SH-SY5Y (cell line): Measurements from ENCODE around the gene EGFLAM.

Experiments
- GATA2 ChIP-seq: IDR thresholded peaks from 2 replicates; pipeline ENCODE4 v1.6.1; 2011; ENCODE audit warnings: mild to moderate bottlenecking, low read depth, low read length
- GATA3 ChIP-seq: IDR thresholded peaks from 2 replicates; pipeline ENCODE4 v1.6.1; 2011; ENCODE audit warnings: low read depth, mild to moderate bottlenecking, low read length, moderate library complexity

DNA sequence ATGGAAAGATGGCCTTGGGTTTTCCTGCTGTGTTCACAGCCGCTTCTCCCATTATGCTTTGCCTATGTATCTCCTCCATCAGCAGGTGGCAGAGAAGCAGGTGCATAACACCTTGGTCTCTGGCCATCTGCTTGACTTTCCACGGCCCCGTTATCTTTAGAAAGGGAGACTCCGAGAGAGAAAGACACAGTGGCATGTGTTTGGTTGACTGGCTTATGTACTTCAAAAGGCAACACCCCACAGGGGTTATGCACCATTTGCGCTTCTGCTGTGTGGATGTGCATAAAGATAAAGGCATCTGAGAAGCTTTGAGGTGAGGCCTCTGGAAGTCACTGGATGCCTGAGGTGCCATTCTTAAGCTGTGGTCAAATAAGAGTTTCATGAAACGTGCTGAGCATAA, 138.4 kb downstream of the EGFLAM start:
- no peak for TF ChIP-seq GATA2
- no peak for TF ChIP-seq GATA3
